ENCODE data around the gene RPL37. TPM values are rescaled to one million over a fixed set of nuclear protein-coding genes. Genes with fewer than 3 reads are reported as not detected.
A peak's percentile ranks its signal among the peaks of the same experiment; 100 is the strongest.

RPL37 gene
- total RNA-seq, 1 experiment from 2014 or later = 1,699 TPM

- Mint-ChIP-seq H3K9me3 (ENCODE audit: unreplicated experiment) (no peaks in the 10 kb centered on the region), H3K36me3 (ENCODE audit: insufficient read depth, unreplicated experiment) (no peaks in the 10 kb centered on the region), H3K27ac (ENCODE audit: unreplicated experiment) (no peak overlapping the region), H3K4me3 (ENCODE audit: unreplicated experiment) (no peak overlapping the region), H3K27me3 (ENCODE audit: insufficient read depth, unreplicated experiment) (peaks cover 2% of the 10 kb centered on the region), H3K4me1 (ENCODE audit: low read depth, unreplicated experiment) (peaks cover 13% of the 10 kb centered on the region)
- no TSS peak for BruUV-seq (replicated peaks)
- no peaks in the 10 kb centered on the region for H3K36me3 ChIP-seq (ENCODE audit: control insufficient read depth, insufficient read depth, low read length)
- peaks cover 3% of the 10 kb centered on the region; the same call in 1 of the 2 replicates for H3K4me1 ChIP-seq
- DNase-seq = no peak
- CTCF ChIA-PET = no interaction called here
- TF ChIP-seq, protein P1, sequence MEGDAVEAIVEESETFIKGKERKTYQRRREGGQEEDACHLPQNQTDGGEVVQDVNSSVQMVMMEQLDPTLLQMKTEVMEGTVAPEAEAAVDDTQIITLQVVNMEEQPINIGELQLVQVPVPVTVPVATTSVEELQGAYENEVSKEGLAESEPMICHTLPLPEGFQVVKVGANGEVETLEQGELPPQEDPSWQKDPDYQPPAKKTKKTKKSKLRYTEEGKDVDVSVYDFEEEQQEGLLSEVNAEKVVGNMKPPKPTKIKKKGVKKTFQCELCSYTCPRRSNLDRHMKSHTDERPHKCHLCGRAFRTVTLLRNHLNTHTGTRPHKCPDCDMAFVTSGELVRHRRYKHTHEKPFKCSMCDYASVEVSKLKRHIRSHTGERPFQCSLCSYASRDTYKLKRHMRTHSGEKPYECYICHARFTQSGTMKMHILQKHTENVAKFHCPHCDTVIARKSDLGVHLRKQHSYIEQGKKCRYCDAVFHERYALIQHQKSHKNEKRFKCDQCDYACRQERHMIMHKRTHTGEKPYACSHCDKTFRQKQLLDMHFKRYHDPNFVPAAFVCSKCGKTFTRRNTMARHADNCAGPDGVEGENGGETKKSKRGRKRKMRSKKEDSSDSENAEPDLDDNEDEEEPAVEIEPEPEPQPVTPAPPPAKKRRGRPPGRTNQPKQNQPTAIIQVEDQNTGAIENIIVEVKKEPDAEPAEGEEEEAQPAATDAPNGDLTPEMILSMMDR (IDR thresholded peaks at IDR 0.05; ENCODE audit: insufficient read depth in 1 of 2, low read depth in 1 of 2, low read length in 1 of 2, severe bottlenecking in 1 of 2, unreplicated experiment in 1 of 2) = no peak
- no peaks in the 10 kb centered on the region for H3K27me3 ChIP-seq (replicated peaks; ENCODE audit: control insufficient read depth, insufficient read depth, low read length)
- H3K9me3 ChIP-seq = no peaks in the 10 kb centered on the region
- POLR2A ChIA-PET = no interaction called here
- intact Hi-C loops (cut with micrococcal nuclease; ENCODE audit: unreplicated experiment) = no loop called here
- no peak overlapping the region for H3K4me3 ChIP-seq (ENCODE audit: low read depth, low read length)
Observed at GRCh38 chr5:40844565-40844964, 9.5 kb upstream of the RPL37 start.

DNA sequence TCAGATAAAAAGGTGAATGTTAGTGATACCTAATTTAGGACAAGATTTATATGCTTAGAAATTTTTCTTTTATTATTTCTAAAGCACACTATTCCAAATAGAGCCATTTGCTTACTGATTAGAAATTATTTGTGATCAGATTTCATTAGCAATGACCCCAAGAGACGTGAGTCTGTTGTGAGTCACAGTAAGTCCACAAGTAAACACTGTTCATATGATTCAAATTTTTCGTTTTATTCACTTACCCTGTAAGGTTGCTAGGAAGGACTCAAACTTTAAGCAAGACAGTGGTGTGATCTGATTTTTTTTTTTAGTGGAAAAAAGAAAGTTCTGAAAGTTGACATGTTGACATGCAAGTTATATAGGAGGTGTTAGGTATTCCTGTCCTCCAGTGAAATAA is 7.3 kb upstream of the RPL37 start:
- intact Hi-C loops (cut with micrococcal nuclease; ENCODE audit: unreplicated experiment) = no loop called here
- no peaks in the 10 kb centered on the region for H3K36me3 Mint-ChIP-seq (ENCODE audit: insufficient read depth, unreplicated experiment)
- CTCF ChIA-PET = no interaction called here
- Histone ChIP-seq H3K36me3 (ENCODE audit: control insufficient read depth, insufficient read depth, low read length) (no peaks in the 10 kb centered on the region), H3K27me3 (replicated peaks; ENCODE audit: control insufficient read depth, insufficient read depth, low read length) (no peaks in the 10 kb centered on the region), H3K4me1 (peaks cover 3% of the 10 kb centered on the region; the same call in 1 of the 2 replicates), H3K4me3 (ENCODE audit: low read depth, low read length) (no peak overlapping the region), H3K9me3 (no peaks in the 10 kb centered on the region)
- TF ChIP-seq, protein P1 (IDR thresholded peaks at IDR 0.05; ENCODE audit: insufficient read depth in 1 of 2, low read depth in 1 of 2, low read length in 1 of 2, severe bottlenecking in 1 of 2, unreplicated experiment in 1 of 2) = no peak
- BruUV-seq (replicated peaks) = no TSS peak
- peaks cover 2% of the 10 kb centered on the region for H3K27me3 Mint-ChIP-seq (ENCODE audit: insufficient read depth, unreplicated experiment)
- no peaks in the 10 kb centered on the region for H3K9me3 Mint-ChIP-seq (ENCODE audit: unreplicated experiment)
- POLR2A ChIA-PET = no interaction called here
- H3K27ac Mint-ChIP-seq (ENCODE audit: unreplicated experiment) = no peak overlapping the region
- DNase-seq = no peak
- peaks cover 13% of the 10 kb centered on the region for H3K4me1 Mint-ChIP-seq (ENCODE audit: low read depth, unreplicated experiment)
- H3K4me3 Mint-ChIP-seq (ENCODE audit: unreplicated experiment) = no peak overlapping the region

- Histone ChIP-seq H3K9me3 (no peaks in the 10 kb centered on the region), H3K4me3 (ENCODE audit: low read depth, low read length) (peak within 1 kb of the TSS; percentile 21), H3K4me1 (peaks cover 3% of the 10 kb centered on the region; the same call in 1 of the 2 replicates), H3K36me3 (ENCODE audit: control insufficient read depth, insufficient read depth, low read length) (no peaks in the 10 kb centered on the region), H3K27me3 (replicated peaks; ENCODE audit: control insufficient read depth, insufficient read depth, low read length) (no peaks in the 10 kb centered on the region)
- intact Hi-C loops (cut with micrococcal nuclease; ENCODE audit: unreplicated experiment) = no loop called here
- Mint-ChIP-seq H3K4me1 (ENCODE audit: low read depth, unreplicated experiment) (peaks cover 13% of the 10 kb centered on the region), H3K27me3 (ENCODE audit: insufficient read depth, unreplicated experiment) (peaks cover 2% of the 10 kb centered on the region), H3K4me3 (ENCODE audit: unreplicated experiment) (peak within 1 kb of the TSS; percentile 69), H3K27ac (ENCODE audit: unreplicated experiment) (peak within 1 kb of the TSS; percentile 4), H3K36me3 (ENCODE audit: insufficient read depth, unreplicated experiment) (no peaks in the 10 kb centered on the region), H3K9me3 (ENCODE audit: unreplicated experiment) (no peaks in the 10 kb centered on the region)
- TF ChIP-seq, protein P1 (IDR thresholded peaks at IDR 0.05; ENCODE audit: insufficient read depth in 1 of 2, low read depth in 1 of 2, low read length in 1 of 2, severe bottlenecking in 1 of 2, unreplicated experiment in 1 of 2) = no peak
- ChIA-PET POLR2A (no interaction called here), CTCF (interaction anchor here (0.6 kb wide), 1 partner anchor 35 kb away, joined by 3 read pairs; no protein-coding TSS in a partner anchor)
- DNase-seq = no peak
- BruUV-seq (replicated peaks) = no TSS peak
Observed at GRCh38 chr5:40841068-40841805, 6.2 kb upstream of the RPL37 start, which contains the start of gene CARD6. Gene CARD6, plus strand, starts transcription at chr5:40841367. Its CDS starts 16 bp downstream, at chr5:40841383.
